22Rv1 (cell line): ENCODE data around the gene FBXO2.

ENCODE experiments used
- H3K27ac ChIP-seq: fragments of 450-650 bp; 2 replicates; pipeline ENCODE4 v1.5.1; 2017
- ZFX ChIP-seq: fragments of 450-650 bp; IDR thresholded peaks from 2 replicates; pipeline ENCODE4 v1.6.1; 2017; ENCODE audit warnings: antibody characterized with exemption, borderline replicate concordance
- TF ChIP-seq, protein P1 (sequence below): fragments of 450-650 bp; IDR thresholded peaks from 2 replicates; pipeline ENCODE4 v1.5.1; 2017; ENCODE audit warnings: mild to moderate bottlenecking

Gene FBXO2

DNA sequence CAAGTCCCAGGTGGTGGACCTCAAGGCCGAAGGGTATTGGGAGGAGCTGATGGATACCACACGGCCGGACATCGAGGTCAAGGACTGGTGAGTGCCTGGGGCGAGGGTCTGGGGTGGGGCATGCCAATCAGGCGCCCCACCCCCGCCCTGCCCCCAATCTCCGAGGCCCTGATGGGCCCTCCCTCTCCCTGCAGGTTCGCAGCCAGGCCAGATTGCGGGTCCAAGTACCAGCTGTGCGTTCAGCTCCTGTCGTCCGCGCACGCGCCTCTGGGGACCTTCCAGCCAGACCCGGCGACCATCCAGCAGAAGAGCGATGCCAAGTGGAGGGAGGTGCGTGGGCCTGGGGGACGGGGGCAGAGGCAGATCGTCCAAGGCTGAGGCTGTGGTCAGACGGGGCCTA lies 4.3 kb upstream of the FBXO2 start:
- H3K27ac ChIP-seq: no peak overlapping the region
- no peak for TF ChIP-seq ZFX
- TF ChIP-seq, protein P1, sequence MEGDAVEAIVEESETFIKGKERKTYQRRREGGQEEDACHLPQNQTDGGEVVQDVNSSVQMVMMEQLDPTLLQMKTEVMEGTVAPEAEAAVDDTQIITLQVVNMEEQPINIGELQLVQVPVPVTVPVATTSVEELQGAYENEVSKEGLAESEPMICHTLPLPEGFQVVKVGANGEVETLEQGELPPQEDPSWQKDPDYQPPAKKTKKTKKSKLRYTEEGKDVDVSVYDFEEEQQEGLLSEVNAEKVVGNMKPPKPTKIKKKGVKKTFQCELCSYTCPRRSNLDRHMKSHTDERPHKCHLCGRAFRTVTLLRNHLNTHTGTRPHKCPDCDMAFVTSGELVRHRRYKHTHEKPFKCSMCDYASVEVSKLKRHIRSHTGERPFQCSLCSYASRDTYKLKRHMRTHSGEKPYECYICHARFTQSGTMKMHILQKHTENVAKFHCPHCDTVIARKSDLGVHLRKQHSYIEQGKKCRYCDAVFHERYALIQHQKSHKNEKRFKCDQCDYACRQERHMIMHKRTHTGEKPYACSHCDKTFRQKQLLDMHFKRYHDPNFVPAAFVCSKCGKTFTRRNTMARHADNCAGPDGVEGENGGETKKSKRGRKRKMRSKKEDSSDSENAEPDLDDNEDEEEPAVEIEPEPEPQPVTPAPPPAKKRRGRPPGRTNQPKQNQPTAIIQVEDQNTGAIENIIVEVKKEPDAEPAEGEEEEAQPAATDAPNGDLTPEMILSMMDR: no peak

DNA sequence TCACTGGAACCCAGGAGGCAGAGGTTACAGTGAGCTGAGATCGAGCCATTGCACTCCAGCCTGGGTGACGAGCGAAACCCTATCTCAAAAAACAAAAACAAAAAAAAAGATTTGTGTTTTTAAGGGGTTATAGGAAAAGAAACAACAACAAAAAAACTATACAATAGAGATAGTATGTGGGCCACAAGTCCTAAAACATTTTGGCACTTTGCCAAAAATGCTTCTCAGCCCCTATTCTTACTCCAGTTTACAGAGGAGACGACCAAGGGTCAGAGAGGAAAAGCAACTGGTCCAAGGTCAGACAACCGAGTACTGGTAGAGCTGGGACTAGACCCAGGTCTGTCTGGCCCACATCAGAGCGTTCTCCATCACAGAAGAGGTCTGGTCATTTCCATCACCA lies 3.4 kb upstream of the FBXO2 start:
- TF ChIP-seq, protein P1: no peak
- no peak for TF ChIP-seq ZFX
- no peak overlapping the region for H3K27ac ChIP-seq

GRCh38 chr1:11654939-11655808 lies 945 bp upstream of the FBXO2 start:
- no peak overlapping the region for H3K27ac ChIP-seq
- TF ChIP-seq, protein P1: no peak
- TF ChIP-seq ZFX: no peak

- TF ChIP-seq ZFX: no peak
- TF ChIP-seq, protein P1: no peak
- no peak overlapping the region for H3K27ac ChIP-seq
Observed at GRCh38 chr1:11653861-11654136, 430 bp downstream of the FBXO2 start.

GRCh38 chr1:11653101-11653860 lies 948 bp downstream of the FBXO2 start:
- H3K27ac ChIP-seq: no peak overlapping the region
- TF ChIP-seq, protein P1: no peak
- no peak for TF ChIP-seq ZFX

- H3K27ac ChIP-seq: no peak overlapping the region
- TF ChIP-seq ZFX: no peak
Observed at GRCh38 chr1:11652203-11652780, 1.9 kb downstream of the FBXO2 start.

- H3K27ac ChIP-seq: peak overlapping the region; percentile 26; the same call in 1 of the 2 replicates
- TF ChIP-seq, protein P1: no peak
- no peak for TF ChIP-seq ZFX
Observed at GRCh38 chr1:11651017-11651416, 3.2 kb downstream of the FBXO2 start.
